ENCODE measurements around the gene TRERF1. TPM values are rescaled to one million over a fixed set of nuclear protein-coding genes. Genes with fewer than 3 reads are reported as not detected.

TRERF1 gene
- polyA plus RNA-seq, 3 donors = 0.58 to 10.0 (median 2.0) TPM

GRCh38 chr6:42264852-42265390, 186.8 kb downstream of the TRERF1 start:
- peaks cover 0 to 1% (median 0%) of the 10 kb centered on the region in 7 donors for H3K9me3 Mint-ChIP-seq
- Histone ChIP-seq H4K20me1 (ENCODE audit: insufficient read depth, low read length) (no peaks in the 10 kb centered on the region), H3K4me1 (ENCODE audit: control insufficient read depth in 1 of 2, insufficient read depth in 2 of 2, low read length in 2 of 2) (no peaks in the 10 kb centered on the region), H3K4me3 (replicated peaks in 1 of 3; ENCODE audit: low read depth in 2 of 3, low read length in 3 of 3) (no peak overlapping the region), H3K9ac (ENCODE audit: insufficient read depth, low read length, poor library complexity, severe bottlenecking) (no peak overlapping the region), H3K27ac (ENCODE audit: low read depth in 1 of 2, low read length in 2 of 2) (no peak overlapping the region), H3K4me2 (replicated peaks; ENCODE audit: extremely low read depth, low read length, poor library complexity, severe bottlenecking) (no peak overlapping the region), H3K36me3 (replicated peaks in 1 of 2; ENCODE audit: control insufficient read depth in 1 of 2, insufficient read depth in 2 of 2, low read length in 2 of 2) (peaks cover 46 to 85% of the 10 kb centered on the region in 2 donors), H3K27me3 (ENCODE audit: control insufficient read depth in 2 of 2, insufficient read depth in 2 of 2, low read length in 2 of 2) (no peaks in the 10 kb centered on the region), H3K9me3 (replicated peaks in 1 of 2; ENCODE audit: control insufficient read depth in 1 of 2, insufficient read depth in 1 of 2, low read length in 2 of 2) (no peaks in the 10 kb centered on the region), H3K79me2 (ENCODE audit: insufficient read depth, low read length) (no peaks in the 10 kb centered on the region), H2AFZ (ENCODE audit: insufficient read depth, low read depth, low read length, poor library complexity, severe bottlenecking) (no peak overlapping the region)
- intact Hi-C loops (cut with micrococcal nuclease) = loop anchor here (5.0 to 10.0 kb wide), 2 partner anchors 280 to 282 kb away; no protein-coding TSS in a partner anchor
- 100% methylated on average over 1 of the region's 5 CpGs for WGBS (ENCODE audit: insufficient coverage)
- peak overlapping the region in 4 of 7 donors; percentile 18 to 85 (median 39) for H3K27ac Mint-ChIP-seq
- no peak for DNase-seq
- H3K27me3 Mint-ChIP-seq (ENCODE audit: low read depth in 3 of 3) = peaks cover 0 to 1% (median 0%) of the 10 kb centered on the region in 3 donors
- no peak for TF ChIP-seq CTCF (IDR thresholded peaks at IDR 0.05)
- H3K4me1 Mint-ChIP-seq = no peaks in the 10 kb centered on the region
- no peak overlapping the region for H3K4me3 Mint-ChIP-seq
- peaks cover 56 to 65% of the 10 kb centered on the region in 2 donors for H3K36me3 Mint-ChIP-seq

- Mint-ChIP-seq H3K36me3 (peaks cover 50 to 66% of the 10 kb centered on the region in 2 donors), H3K27ac (peak overlapping the region in 4 of 7 donors; percentile 18 to 85 (median 47))
Observed at GRCh38 chr6:42264162-42264851, 187.4 kb downstream of the TRERF1 start.

More at GRCh38 chr6:42264162-42264851, 187.4 kb downstream of the TRERF1 start:
- no peak overlapping the region for H3K4me2 ChIP-seq (replicated peaks; ENCODE audit: extremely low read depth, low read length, poor library complexity, severe bottlenecking)
- 95% methylated on average over 10 of the region's 10 CpGs for WGBS (ENCODE audit: insufficient coverage)
- H3K79me2 ChIP-seq (ENCODE audit: insufficient read depth, low read length) = no peaks in the 10 kb centered on the region
- H3K4me1 Mint-ChIP-seq = no peaks in the 10 kb centered on the region
- no peak overlapping the region for H3K4me3 ChIP-seq (replicated peaks in 1 of 3; ENCODE audit: low read depth in 2 of 3, low read length in 3 of 3)
- intact Hi-C loops (cut with micrococcal nuclease) = loop anchor here in 1 of 2 donors (10.0 kb wide), 1 partner anchor 280 kb away; no protein-coding TSS in a partner anchor
- H3K27me3 ChIP-seq (ENCODE audit: control insufficient read depth in 2 of 2, insufficient read depth in 2 of 2, low read length in 2 of 2) = no peaks in the 10 kb centered on the region
- peaks cover 44 to 85% of the 10 kb centered on the region in 2 donors for H3K36me3 ChIP-seq (replicated peaks in 1 of 2; ENCODE audit: control insufficient read depth in 1 of 2, insufficient read depth in 2 of 2, low read length in 2 of 2)
- peaks cover 0 to 1% (median 0%) of the 10 kb centered on the region in 7 donors for H3K9me3 Mint-ChIP-seq
- H3K4me1 ChIP-seq (ENCODE audit: control insufficient read depth in 1 of 2, insufficient read depth in 2 of 2, low read length in 2 of 2) = no peaks in the 10 kb centered on the region
- no peaks in the 10 kb centered on the region for H4K20me1 ChIP-seq (ENCODE audit: insufficient read depth, low read length)
- no peaks in the 10 kb centered on the region for H3K9me3 ChIP-seq (replicated peaks in 1 of 2; ENCODE audit: control insufficient read depth in 1 of 2, insufficient read depth in 1 of 2, low read length in 2 of 2)
- H3K27ac ChIP-seq (ENCODE audit: low read depth in 1 of 2, low read length in 2 of 2) = no peak overlapping the region
- H3K27me3 Mint-ChIP-seq (ENCODE audit: low read depth in 3 of 3) = peaks cover 0 to 1% (median 1%) of the 10 kb centered on the region in 3 donors
- H3K4me3 Mint-ChIP-seq = no peak overlapping the region
- H3K9ac ChIP-seq (ENCODE audit: insufficient read depth, low read length, poor library complexity, severe bottlenecking) = no peak overlapping the region
- no peak overlapping the region for H2AFZ ChIP-seq (ENCODE audit: insufficient read depth, low read depth, low read length, poor library complexity, severe bottlenecking)
- no peak for TF ChIP-seq CTCF (IDR thresholded peaks at IDR 0.05)
- no peak for DNase-seq
